ENCODE results near the gene FMR1. TPM values are rescaled to one million over a fixed set of nuclear protein-coding genes. Genes with fewer than 3 reads are reported as not detected.

FMR1 gene
- total RNA-seq, 1 donor from 2014 or later, result 52.6 TPM

- Histone ChIP-seq H3K27me3 (ENCODE audit: low read depth) (no peaks in the 10 kb centered on the region), H3K4me1 (no peaks in the 10 kb centered on the region), H3K36me3 (no peaks in the 10 kb centered on the region), H3K4me3 (no peak within 1 kb of the TSS), H3K9me3 (no peaks in the 10 kb centered on the region), H3K27ac (no peak within 1 kb of the TSS)
- no peak for DNase-seq
- intact Hi-C loops (cut with DNase I), result no loop called here
- no peak for ATAC-seq
- TF ChIP-seq CTCF (IDR thresholded peaks at IDR 0.05), result no peak
These were observed 69.5 kb downstream of the FMR1 start, which contains the start of gene FMR1NB for GRCh38 chrX:147981038-147981752. FMR1NB (plus strand) TSS chrX:147981337; CDS start chrX:147981403, 66 bp downstream.

Other genes with a start within 250 kb of the FMR1 start
- gene FMR1NB, start 69.4 kb downstream of the FMR1 start, total RNA-seq, result not detected